HG03442 (cell line): ENCODE data around the gene GDAP2.

Experiments used
- ATAC-seq: cut with Tn5 transposase; IDR thresholded peaks from one replicate; pipeline ENCODE4 v1.9.1; 2021; ENCODE audit warnings: mild to moderate bottlenecking, moderate library complexity; ENCODE audit not compliant: unreplicated experiment

Gene GDAP2

GRCh38 chr1:117814856-117815797, 114.3 kb downstream of the GDAP2 start:
- ATAC-seq, result no peak
